DOHH2 (cell line): ENCODE data around the gene DCAF17.

Experiments
- H3F3A ChIP-seq: fragments of 200-600 bp; sonication (generic), shearing (Covaris generic); 2 replicates; pipeline ENCODE4 v1.6.0; 2016; ENCODE audit warnings: antibody characterized with exemption, mild to moderate bottlenecking; ENCODE audit not compliant: control insufficient read depth, insufficient read depth
- H3K27ac ChIP-seq: fragments of 200-600 bp; sonication (generic); 2 replicates; pipeline ENCODE4 v1.5.1; 2014; ENCODE audit warnings: low read depth, mild to moderate bottlenecking, low read length, moderate library complexity
- H3K27me3 ChIP-seq: fragments of 200-600 bp; sonication (generic); 2 replicates; pipeline ENCODE4 v1.6.1; 2014; ENCODE audit warnings: mild to moderate bottlenecking, low read length, mixed read lengths; ENCODE audit not compliant: control insufficient read depth
- H3K36me3 ChIP-seq: fragments of 200-600 bp; sonication (generic); 2 replicates; pipeline ENCODE4 v1.6.1; 2014; ENCODE audit warnings: mild to moderate bottlenecking, low read length, moderate library complexity, mixed read lengths; ENCODE audit not compliant: control insufficient read depth
- H3K4me1 ChIP-seq: fragments of 200-600 bp; sonication (generic); 2 replicates; pipeline ENCODE4 v1.6.1; 2014; ENCODE audit warnings: mild to moderate bottlenecking, low read length, mixed read lengths; ENCODE audit not compliant: control insufficient read depth
- H3K4me2 ChIP-seq: fragments of 200-600 bp; sonication (generic); 2 replicates; pipeline ENCODE4 v1.6.0; 2014; ENCODE audit warnings: mild to moderate bottlenecking, low read length, moderate library complexity
- H3K4me3 ChIP-seq: fragments of 200-600 bp; sonication (generic); 2 replicates; pipeline ENCODE4 v1.5.1; 2014; ENCODE audit warnings: mild to moderate bottlenecking, low read length, mixed read lengths
- H3K79me2 ChIP-seq: fragments of 200-600 bp; sonication (generic); 2 replicates; pipeline ENCODE4 v1.6.1; 2014; ENCODE audit warnings: mild to moderate bottlenecking, low read length, mixed read lengths; ENCODE audit not compliant: control insufficient read depth
- H3K9me2 ChIP-seq: fragments of 200-600 bp; sonication (generic); replicated peaks from 2 replicates; pipeline ENCODE4 v1.6.1; 2014; ENCODE audit warnings: mild to moderate bottlenecking, low read length, mixed read lengths; ENCODE audit not compliant: control insufficient read depth
- H3K9me3 ChIP-seq: fragments of 200-600 bp; sonication (generic); 2 replicates; pipeline ENCODE4 v1.6.1; 2014; ENCODE audit warnings: antibody characterized with exemption, low read length, mixed read lengths; ENCODE audit not compliant: control insufficient read depth, insufficient read depth
- H4K20me1 ChIP-seq: fragments of 200-600 bp; sonication (generic); 2 replicates; pipeline ENCODE4 v1.6.0; 2014; ENCODE audit warnings: low read depth, mild to moderate bottlenecking, antibody characterized with exemption, low read length, moderate library complexity; ENCODE audit not compliant: control insufficient read depth, insufficient read depth
- EZH2phosphoT487 ChIP-seq: fragments of 200-600 bp; sonication (generic); IDR thresholded peaks from 2 replicates; pipeline ENCODE4 v1.6.1; 2017; ENCODE audit warnings: borderline replicate concordance, mild to moderate bottlenecking, antibody characterized with exemption, low read length, moderate library complexity, mixed read lengths
- TF ChIP-seq, protein P1 (sequence below): fragments of 200-600 bp; sonication (generic); IDR thresholded peaks from one replicate; pipeline ENCODE4 v1.5.1; 2014; ENCODE audit warnings: antibody characterized with exemption, mild to moderate bottlenecking, low read depth, low read length; ENCODE audit not compliant: poor library complexity, severe bottlenecking

The DCAF17 gene

DNA sequence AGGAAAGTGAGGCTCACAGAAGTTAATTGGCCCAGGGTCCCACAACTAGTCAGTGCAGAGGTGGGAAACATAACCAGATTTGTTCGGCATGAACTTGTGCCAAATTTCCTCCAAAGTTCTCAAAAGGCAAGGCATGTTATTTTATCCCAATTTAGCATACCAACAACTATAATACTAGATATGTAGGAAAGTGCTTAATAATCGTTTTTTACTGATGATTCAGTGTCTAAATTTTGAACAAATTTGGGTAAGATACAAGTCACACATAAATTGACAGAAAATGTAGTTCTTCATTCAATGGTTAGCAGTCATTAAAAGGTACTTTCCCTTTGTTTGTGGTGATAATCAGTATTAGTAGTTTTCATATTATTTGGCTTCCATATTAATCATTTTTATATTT, 49.8 kb downstream of the DCAF17 start:
- Histone ChIP-seq H3K79me2 (no peaks in the 10 kb centered on the region), H3K4me1 (no peaks in the 10 kb centered on the region), H3F3A (peaks cover 3% of the 10 kb centered on the region; the same call in 1 of the 2 replicates), H4K20me1 (no peaks in the 10 kb centered on the region), H3K27me3 (no peaks in the 10 kb centered on the region), H3K27ac (no peak overlapping the region), H3K36me3 (peaks cover 38% of the 10 kb centered on the region), H3K4me3 (no peak overlapping the region), H3K9me2 (no peaks in the 10 kb centered on the region), H3K9me3 (no peaks in the 10 kb centered on the region), H3K4me2 (no peak overlapping the region)
- TF ChIP-seq, protein P1, sequence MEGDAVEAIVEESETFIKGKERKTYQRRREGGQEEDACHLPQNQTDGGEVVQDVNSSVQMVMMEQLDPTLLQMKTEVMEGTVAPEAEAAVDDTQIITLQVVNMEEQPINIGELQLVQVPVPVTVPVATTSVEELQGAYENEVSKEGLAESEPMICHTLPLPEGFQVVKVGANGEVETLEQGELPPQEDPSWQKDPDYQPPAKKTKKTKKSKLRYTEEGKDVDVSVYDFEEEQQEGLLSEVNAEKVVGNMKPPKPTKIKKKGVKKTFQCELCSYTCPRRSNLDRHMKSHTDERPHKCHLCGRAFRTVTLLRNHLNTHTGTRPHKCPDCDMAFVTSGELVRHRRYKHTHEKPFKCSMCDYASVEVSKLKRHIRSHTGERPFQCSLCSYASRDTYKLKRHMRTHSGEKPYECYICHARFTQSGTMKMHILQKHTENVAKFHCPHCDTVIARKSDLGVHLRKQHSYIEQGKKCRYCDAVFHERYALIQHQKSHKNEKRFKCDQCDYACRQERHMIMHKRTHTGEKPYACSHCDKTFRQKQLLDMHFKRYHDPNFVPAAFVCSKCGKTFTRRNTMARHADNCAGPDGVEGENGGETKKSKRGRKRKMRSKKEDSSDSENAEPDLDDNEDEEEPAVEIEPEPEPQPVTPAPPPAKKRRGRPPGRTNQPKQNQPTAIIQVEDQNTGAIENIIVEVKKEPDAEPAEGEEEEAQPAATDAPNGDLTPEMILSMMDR, result no peak
- TF ChIP-seq EZH2phosphoT487, result no peak

DNA sequence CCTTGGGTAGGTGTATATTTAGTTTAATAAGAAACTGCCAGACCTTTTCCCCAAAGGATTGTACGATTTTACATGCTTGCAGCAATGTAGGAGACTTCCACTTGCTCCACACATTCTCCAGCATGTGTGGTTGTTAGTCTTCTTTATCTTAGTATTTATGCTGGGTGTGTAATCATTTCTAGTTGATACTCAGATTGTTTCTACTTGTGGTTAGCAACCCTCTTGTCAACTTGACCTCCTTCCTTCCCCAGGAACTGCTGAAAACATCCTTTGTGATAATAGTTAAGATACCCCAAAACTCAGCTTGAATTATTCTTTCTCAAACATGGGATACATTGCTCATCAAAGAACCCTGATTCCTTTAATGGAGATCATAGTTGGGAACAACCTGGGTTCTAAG, 51.1 kb downstream of the DCAF17 start:
- Histone ChIP-seq H3K27ac (no peak overlapping the region), H3K9me2 (no peaks in the 10 kb centered on the region), H3K4me3 (no peak overlapping the region), H3K79me2 (no peaks in the 10 kb centered on the region), H3K4me1 (no peaks in the 10 kb centered on the region), H4K20me1 (no peaks in the 10 kb centered on the region), H3K9me3 (no peaks in the 10 kb centered on the region), H3K4me2 (no peak overlapping the region), H3K36me3 (peaks cover 31% of the 10 kb centered on the region), H3K27me3 (no peaks in the 10 kb centered on the region), H3F3A (peaks cover 3% of the 10 kb centered on the region; the same call in 1 of the 2 replicates)
- TF ChIP-seq, protein P1, result no peak
- no peak for TF ChIP-seq EZH2phosphoT487

DNA sequence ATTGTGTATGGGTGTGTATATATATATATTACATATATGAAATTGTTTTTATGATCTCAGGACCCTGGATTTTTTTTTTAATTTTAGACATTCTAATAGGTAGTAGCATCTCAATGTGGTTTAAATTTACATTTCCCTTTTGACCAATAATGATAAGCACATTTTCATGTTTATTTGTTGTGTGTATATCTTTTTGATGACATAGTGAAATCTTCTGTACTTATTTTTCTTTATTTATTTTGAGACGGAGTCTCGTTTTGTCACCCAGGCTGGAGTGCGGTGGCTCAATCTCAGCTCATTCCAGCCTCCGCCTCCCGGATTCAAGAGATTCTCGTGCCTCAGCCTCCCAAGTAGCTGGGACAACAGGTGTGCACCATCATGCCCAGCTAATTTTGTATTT, 53.2 kb downstream of the DCAF17 start:
- H3K4me2 ChIP-seq, result no peak overlapping the region
- no peaks in the 10 kb centered on the region for H4K20me1 ChIP-seq
- H3K4me3 ChIP-seq, result no peak overlapping the region
- no peaks in the 10 kb centered on the region for H3K27me3 ChIP-seq
- H3F3A ChIP-seq, result peaks cover 3% of the 10 kb centered on the region; the same call in 1 of the 2 replicates
- H3K9me2 ChIP-seq, result no peaks in the 10 kb centered on the region
- H3K79me2 ChIP-seq, result no peaks in the 10 kb centered on the region
- peaks cover 15% of the 10 kb centered on the region for H3K36me3 ChIP-seq
- H3K4me1 ChIP-seq, result no peaks in the 10 kb centered on the region
- no peak overlapping the region for H3K27ac ChIP-seq
- TF ChIP-seq, protein P1, result no peak
- TF ChIP-seq EZH2phosphoT487, result no peak
- H3K9me3 ChIP-seq, result no peaks in the 10 kb centered on the region

DNA sequence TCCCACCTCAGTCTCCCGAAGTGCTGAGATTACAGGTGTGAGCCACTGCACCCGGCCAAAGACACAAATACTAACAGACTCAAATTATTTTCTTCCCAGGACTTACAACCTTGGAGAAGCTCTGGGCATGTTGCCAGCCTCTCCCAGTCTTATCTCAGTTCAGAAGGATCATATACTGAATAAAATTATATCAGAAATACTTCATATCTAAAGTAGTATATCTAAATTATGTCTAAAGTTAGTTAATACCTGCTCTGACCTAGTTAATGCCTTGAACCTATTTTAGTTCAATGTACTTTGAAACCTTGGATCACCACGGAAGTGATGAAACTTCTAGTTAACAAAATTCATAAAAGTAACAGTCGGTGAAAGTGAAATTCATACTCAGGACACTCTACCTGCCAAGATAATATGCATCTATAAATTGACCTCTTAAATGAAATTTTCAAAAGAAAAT, 53.8 kb downstream of the DCAF17 start:
- Histone ChIP-seq H3K79me2 (no peaks in the 10 kb centered on the region), H3K4me2 (no peak overlapping the region), H4K20me1 (no peaks in the 10 kb centered on the region), H3K4me3 (no peak overlapping the region), H3F3A (peaks cover 3% of the 10 kb centered on the region; the same call in 1 of the 2 replicates), H3K4me1 (no peaks in the 10 kb centered on the region), H3K9me3 (no peaks in the 10 kb centered on the region), H3K9me2 (no peaks in the 10 kb centered on the region), H3K27ac (no peak overlapping the region), H3K27me3 (no peaks in the 10 kb centered on the region), H3K36me3 (peaks cover 11% of the 10 kb centered on the region)
- no peak for TF ChIP-seq EZH2phosphoT487
- TF ChIP-seq, protein P1, result no peak
